ENCODE measurements around the gene EME1. TPM values are rescaled to one million over a fixed set of nuclear protein-coding genes. Genes with fewer than 3 reads are reported as not detected.

EME1 gene
- total and polyA plus RNA-seq, 2 donors (not counting 3 experiments of a cell fraction or from before 2014, with no cell fraction given) = 5.6 to 9.1 TPM

- Histone ChIP-seq H3K36me3 (ENCODE audit: control insufficient read depth in 2 of 2, extremely low read depth in 1 of 2, insufficient read depth in 2 of 2, low read length in 2 of 2) (peaks cover 3 to 39% of the 10 kb centered on the region in 2 experiments), H4K20me1 (replicated peaks; ENCODE audit: control insufficient read depth, extremely low read depth, insufficient read depth, low read length) (no peaks in the 10 kb centered on the region), H3K9me1 (replicated peaks; ENCODE audit: control insufficient read depth, extremely low read depth, insufficient read depth, low read length) (no peaks in the 10 kb centered on the region), H3K9me3 (replicated peaks; ENCODE audit: control insufficient read depth, insufficient read depth, low read length) (no peaks in the 10 kb centered on the region), H3K9ac (replicated peaks; ENCODE audit: extremely low read depth, insufficient read depth, low read length) (no peak overlapping the region), H3K4me3 (replicated peaks in 1 of 3; ENCODE audit: insufficient read depth in 1 of 3, low read depth in 1 of 3, low read length in 3 of 3) (no peak overlapping the region), H3K27ac (ENCODE audit: insufficient read depth, low read depth, low read length) (no peak overlapping the region), H3K4me1 (ENCODE audit: control insufficient read depth, extremely low read depth, insufficient read depth, low read length) (no peaks in the 10 kb centered on the region), H3K79me2 (ENCODE audit: control insufficient read depth, insufficient read depth, low read length) (no peaks in the 10 kb centered on the region), H2AFZ (ENCODE audit: low read depth, low read length) (no peak overlapping the region), H3K4me2 (ENCODE audit: insufficient read depth, low read length) (no peak overlapping the region), H3K27me3 (ENCODE audit: control insufficient read depth in 2 of 2, insufficient read depth in 2 of 2, low read length in 2 of 2) (no peaks in the 10 kb centered on the region)
- DNase-seq (ENCODE audit: low read depth, low spot score) = no peak
- FAIRE-seq = no peak
- CTCF ChIA-PET = interaction anchor here (0.5 kb wide), 1 partner anchor 13 kb away, joined by 3 read pairs; no protein-coding TSS in a partner anchor
- TSS peak; percentile 25 for BruUV-seq (replicated peaks)
- intact Hi-C loops (cut with micrococcal nuclease) (no loop called here), dilution Hi-C loops (cut with MboI; ENCODE audit: extremely low pct_ligation_motif_present, low sequenced_read_pairs) (no loop called here)
- POLR2A ChIA-PET = no interaction called here
- TF ChIP-seq POLR2AphosphoS5 (IDR thresholded peaks at IDR 0.05; ENCODE audit: insufficient read depth, low read depth, low read length) = no peak
- TF ChIP-seq MAX (IDR thresholded peaks at IDR 0.05; ENCODE audit: insufficient read depth, insufficient read length) = no peak
- no peak for TF ChIP-seq CTCF (IDR thresholded peaks at IDR 0.05; ENCODE audit: extremely low read depth in 1 of 2, insufficient read depth in 1 of 2, low read depth in 1 of 2, low read length in 2 of 2)
- TF ChIP-seq FOS (IDR thresholded peaks at IDR 0.05; ENCODE audit: borderline replicate concordance, insufficient read depth, low read length) = no peak
- no peak for TF ChIP-seq MYC (IDR thresholded peaks at IDR 0.05; ENCODE audit: low read depth, low read length)
- no peak for TF ChIP-seq EZH2 (IDR thresholded peaks at IDR 0.05; ENCODE audit: borderline replicate concordance, low read depth, low read length, severe bottlenecking)
- no peak for TF ChIP-seq JUN (IDR thresholded peaks at IDR 0.05; ENCODE audit: borderline replicate concordance, insufficient read depth, insufficient read length, low read depth)
- TF ChIP-seq GATA2 (IDR thresholded peaks at IDR 0.05; ENCODE audit: insufficient read depth, insufficient read length, low read depth, low read length) = no peak
- no peak for TF ChIP-seq POLR2A (IDR thresholded peaks at IDR 0.05; ENCODE audit: low read depth, low read length)
Measured at GRCh38 chr17:50355701-50356341, 17.2 kb upstream of the EME1 start.
